CD14-positive monocyte (primary cell): ENCODE results near the gene SEC61B. TPM values are rescaled to one million over a fixed set of nuclear protein-coding genes. Genes with fewer than 3 reads are reported as not detected.

Experiments
- DNase-seq, 3 donors: peaks; one replicate each; pipeline ENCODE4 v3.0.0-alpha.2; 2011 to 2022
- H2AFZ ChIP-seq: 2 replicates; pipeline ENCODE4 v1.6.0; 2012; ENCODE audit warnings: mild to moderate bottlenecking, low read depth, low read length, inconsistent platforms; ENCODE audit not compliant: insufficient read depth, poor library complexity, severe bottlenecking
- H3K27ac ChIP-seq, 2 donors: 1 replicate in 1 of 2; 2 replicates in 1 of 2; pipeline ENCODE4 v1.5.1; 2012 to 2013; ENCODE audit warnings: low read length in 2 of 2, control low read depth in 1 of 2, inconsistent platforms in 1 of 2, low read depth in 1 of 2, mild to moderate bottlenecking in 1 of 2
- H3K27me3 ChIP-seq, 2 donors: one replicate each; pipeline versions ENCODE4 v1.6.0 to v1.6.1; 2011 to 2013; ENCODE audit warnings: low read length in 2 of 2; ENCODE audit not compliant: control insufficient read depth in 2 of 2, insufficient read depth in 2 of 2
- H3K36me3 ChIP-seq, 2 donors: replicated peaks in 1 of 2; 1 replicate in 1 of 2; 2 replicates in 1 of 2; pipeline versions ENCODE4 v1.5.1 to v1.6.1; 2012 to 2013; ENCODE audit warnings: low read length in 2 of 2, control low read depth in 1 of 2, inconsistent platforms in 1 of 2, mild to moderate bottlenecking in 1 of 2; ENCODE audit not compliant: insufficient read depth in 2 of 2, control insufficient read depth in 1 of 2
- H3K4me1 ChIP-seq, 2 donors: 1 replicate in 1 of 2; 2 replicates in 1 of 2; pipeline versions ENCODE4 v1.5.1 to v1.6.1; 2012 to 2013; ENCODE audit warnings: low read length in 2 of 2, control low read depth in 1 of 2, inconsistent platforms in 1 of 2, mild to moderate bottlenecking in 1 of 2, moderate library complexity in 1 of 2; ENCODE audit not compliant: insufficient read depth in 2 of 2, control insufficient read depth in 1 of 2
- H3K4me2 ChIP-seq: replicated peaks from 2 replicates; pipeline ENCODE3; 2012; ENCODE audit warnings: low read length, moderate library complexity, mild to moderate bottlenecking; ENCODE audit not compliant: poor library complexity, severe bottlenecking; ENCODE audit errors: extremely low read depth
- H3K4me3 ChIP-seq, 3 experiments: fragments of 200-600 bp in 1 of 3; sonication (generic) in 1 of 3; replicated peaks in 1 of 3; 1 replicate in 2 of 3; 2 replicates in 1 of 3; pipeline ENCODE4 v1.5.1; 2011 to 2013; ENCODE audit warnings: low read length in 3 of 3, mild to moderate bottlenecking in 3 of 3, control low read depth in 2 of 3, low read depth in 2 of 3, inconsistent platforms in 1 of 3, moderate library complexity in 1 of 3
- H3K79me2 ChIP-seq: 2 replicates; pipeline ENCODE4 v1.6.0; 2012; ENCODE audit warnings: mild to moderate bottlenecking, control low read depth, inconsistent platforms, low read length, moderate library complexity; ENCODE audit not compliant: insufficient read depth
- H3K9ac ChIP-seq: 2 replicates; pipeline ENCODE4 v1.6.0; 2017; ENCODE audit warnings: low read length, mild to moderate bottlenecking; ENCODE audit not compliant: insufficient read depth, poor library complexity, severe bottlenecking
- H3K9me3 ChIP-seq, 2 donors: replicated peaks in 1 of 2; 1 replicate in 1 of 2; 2 replicates in 1 of 2; pipeline versions ENCODE4 v1.5.1 to v1.6.1; 2012 to 2013; ENCODE audit warnings: low read length in 2 of 2, control low read depth in 1 of 2; ENCODE audit not compliant: control insufficient read depth in 1 of 2, insufficient read depth in 1 of 2
- H4K20me1 ChIP-seq: 2 replicates; pipeline ENCODE4 v1.6.0; 2012; ENCODE audit warnings: mild to moderate bottlenecking, low read length, control low read depth, moderate library complexity; ENCODE audit not compliant: insufficient read depth
- H3K27ac Mint-ChIP-seq, 7 donors: one replicate each; pipeline ENCODE4 v1.8.0; 2020; ENCODE audit warnings: mild to moderate bottlenecking in 7 of 7, mixed read lengths in 7 of 7, moderate library complexity in 6 of 7, inconsistent platforms in 2 of 7
- H3K27me3 Mint-ChIP-seq, 3 donors: one replicate each; pipeline ENCODE4 v1.8.0; 2021 to 2022; ENCODE audit warnings: low read depth in 3 of 3, mild to moderate bottlenecking in 3 of 3, mixed read lengths in 3 of 3, moderate library complexity in 3 of 3, inconsistent platforms in 1 of 3
- H3K36me3 Mint-ChIP-seq, 2 donors: one replicate each; pipeline ENCODE4 v1.8.0; 2020; ENCODE audit warnings: mixed read lengths in 2 of 2, inconsistent platforms in 1 of 2, mild to moderate bottlenecking in 1 of 2
- H3K4me1 Mint-ChIP-seq: one replicate; pipeline ENCODE4 v1.8.0; 2020; ENCODE audit warnings: mild to moderate bottlenecking, mixed read lengths
- H3K4me3 Mint-ChIP-seq, 2 donors: one replicate each; pipeline ENCODE4 v1.8.0; 2020; ENCODE audit warnings: mild to moderate bottlenecking in 2 of 2, mixed read lengths in 2 of 2, moderate library complexity in 1 of 2
- H3K9me3 Mint-ChIP-seq, 7 donors: one replicate each; pipeline ENCODE4 v1.8.0; 2020 to 2022; ENCODE audit warnings: mixed read lengths in 7 of 7, mild to moderate bottlenecking in 6 of 7, moderate library complexity in 6 of 7, inconsistent platforms in 2 of 7
- CTCF ChIP-seq: fragments of 200-600 bp; IDR thresholded peaks from one replicate; pipeline ENCODE4 v1.8.0; 2022; ENCODE audit warnings: antibody characterized with exemption, mild to moderate bottlenecking
- WGBS: methylation state at CpG from one replicate; pipeline ENCODE4 v1.1.5; 2013; ENCODE audit warnings: missing lambda C conversion rate; ENCODE audit not compliant: insufficient coverage; 5-methylcytosine and 5-hydroxymethylcytosine counted together
- intact Hi-C, 2 donors: fragments of 100-400 bp; cut with micrococcal nuclease; formaldehyde crosslinking; loops; one replicate each; pipeline versions ENCODE4 v1.15.0 to v1.15.1; 2023
- polyA plus RNA-seq, 3 donors: library from polyadenylated mRNA; depleted of rRNA in 1 of 3; unstranded in 2 of 3; stranded (reverse) in 1 of 3; fragments of 300-500 nt in 2 of 3; fragments of >200 nt in 1 of 3; fragmentation: Illumina TruSeq in 2 of 3; gene quantifications; 1 replicate in 2 of 3; 2 replicates in 1 of 3; pipeline ENCODE4 v1.2.3, GENCODE V29; 2012 to 2021

Gene SEC61B
- polyA plus RNA-seq, 3 donors, result 117 to 443 (median 421) TPM

- Histone ChIP-seq H3K4me2 (no peak overlapping the region), H3K4me1 (peaks cover 31 to 36% of the 10 kb centered on the region in 2 donors), H3K9me3 (no peaks in the 10 kb centered on the region), H2AFZ (no peak overlapping the region), H3K9ac (no peak overlapping the region), H4K20me1 (no peaks in the 10 kb centered on the region), H3K36me3 (no peaks in the 10 kb centered on the region), H3K4me3 (no peak overlapping the region), H3K27me3 (no peaks in the 10 kb centered on the region), H3K27ac (no peak overlapping the region), H3K79me2 (no peaks in the 10 kb centered on the region)
- H3K36me3 Mint-ChIP-seq, result no peaks in the 10 kb centered on the region
- H3K27ac Mint-ChIP-seq, result peak overlapping the region in 1 of 7 donors; percentile 66
- no CpG with 5 or more reads among the region's 3 CpGs for WGBS
- DNase-seq, result no peak
- no peak overlapping the region for H3K4me3 Mint-ChIP-seq
- no peak for TF ChIP-seq CTCF
- intact Hi-C loops, result loop anchor here (2.0 to 10.0 kb wide), 4 partner anchors 821 to 1141 kb away; no protein-coding TSS in a partner anchor
- no peaks in the 10 kb centered on the region for H3K27me3 Mint-ChIP-seq
- peaks cover 33% of the 10 kb centered on the region for H3K4me1 Mint-ChIP-seq
- H3K9me3 Mint-ChIP-seq, result no peaks in the 10 kb centered on the region
These were observed 38.5 kb upstream of the SEC61B start for GRCh38 chr9:99183616-99184015.

DNA sequence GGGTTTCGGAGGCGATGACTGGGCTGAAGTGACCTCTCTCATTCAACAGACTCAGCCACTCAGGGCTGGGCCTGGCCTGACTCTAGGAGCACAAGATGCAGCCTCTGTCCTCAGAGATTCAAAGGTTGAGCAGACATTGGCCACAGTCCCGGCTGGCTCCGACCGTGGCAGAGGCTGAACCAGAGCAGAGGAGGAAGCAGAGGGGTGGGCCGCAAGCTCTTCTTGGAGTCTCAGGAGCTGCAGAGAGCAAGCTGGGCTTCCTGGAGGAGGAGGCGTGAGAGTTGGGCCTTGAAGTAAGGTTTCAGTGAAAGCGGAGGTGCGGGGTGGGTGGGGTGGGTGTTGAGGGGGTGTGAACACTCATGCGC is 38.0 kb upstream of the SEC61B start:
- H3K9ac ChIP-seq, result no peak overlapping the region
- no peaks in the 10 kb centered on the region for H3K9me3 ChIP-seq
- no peaks in the 10 kb centered on the region for H3K36me3 ChIP-seq
- peaks cover 33% of the 10 kb centered on the region for H3K4me1 Mint-ChIP-seq
- no peaks in the 10 kb centered on the region for H3K36me3 Mint-ChIP-seq
- DNase-seq, result no peak
- TF ChIP-seq CTCF, result no peak
- H3K27me3 ChIP-seq, result no peaks in the 10 kb centered on the region
- no peak overlapping the region for H3K4me2 ChIP-seq
- H2AFZ ChIP-seq, result peak overlapping the region; percentile 70
- 16% methylated on average over 4 of the region's 10 CpGs for WGBS
- no peak overlapping the region for H3K27ac Mint-ChIP-seq
- H3K79me2 ChIP-seq, result no peaks in the 10 kb centered on the region
- no peaks in the 10 kb centered on the region for H3K9me3 Mint-ChIP-seq
- no peak overlapping the region for H3K27ac ChIP-seq
- H3K4me1 ChIP-seq, result peaks cover 31 to 36% of the 10 kb centered on the region in 2 donors
- H3K4me3 Mint-ChIP-seq, result no peak overlapping the region
- no peak overlapping the region for H3K4me3 ChIP-seq
- peaks cover 0 to under 1% (median 0%) of the 10 kb centered on the region in 3 donors for H3K27me3 Mint-ChIP-seq
- intact Hi-C loops, result loop anchor here (2.0 to 10.0 kb wide), 4 partner anchors 821 to 1141 kb away; no protein-coding TSS in a partner anchor
- no peaks in the 10 kb centered on the region for H4K20me1 ChIP-seq
